ENCODE data around the gene DHRSX.
A peak's percentile ranks its signal among the peaks of the same experiment; 100 is the strongest.
"Not testable (repeated sequence)": the region's sequence is repeated elsewhere in the genome, so short reads cannot be mapped to it uniquely, and the experiment has no call there.

DHRSX gene

GRCh38 chrX:2519638-2520037, 18.9 kb upstream of the DHRSX start:
- DNase-seq (ENCODE audit: low read depth in 2 of 2): not testable (repeated sequence)

GRCh38 chrX:2517055-2517454, 16.3 kb upstream of the DHRSX start:
- no peak for DNase-seq (ENCODE audit: low read depth in 2 of 2)

- no peak for DNase-seq (ENCODE audit: low read depth in 2 of 2)
These were observed 15.8 kb upstream of the DHRSX start for GRCh38 chrX:2516623-2517022.

GRCh38 chrX:2514131-2514530, 13.4 kb upstream of the DHRSX start:
- DNase-seq (ENCODE audit: low read depth in 2 of 2): no peak

- no peak for DNase-seq (ENCODE audit: low read depth in 2 of 2)
These were observed 12.4 kb upstream of the DHRSX start for GRCh38 chrX:2513121-2513664.

GRCh38 chrX:2512501-2512900, 11.7 kb upstream of the DHRSX start:
- no peak for DNase-seq (ENCODE audit: low read depth in 2 of 2)

GRCh38 chrX:2511326-2511725, 10.6 kb upstream of the DHRSX start:
- no peak for DNase-seq (ENCODE audit: low read depth in 2 of 2)

GRCh38 chrX:2508648-2509335, 8.0 kb upstream of the DHRSX start:
- DNase-seq (ENCODE audit: low read depth in 2 of 2): no peak

GRCh38 chrX:2507904-2508627, 7.3 kb upstream of the DHRSX start:
- DNase-seq (ENCODE audit: low read depth in 2 of 2): no peak

GRCh38 chrX:2507196-2507595, 6.4 kb upstream of the DHRSX start:
- DNase-seq (ENCODE audit: low read depth in 2 of 2): no peak

GRCh38 chrX:2505341-2505740, 4.6 kb upstream of the DHRSX start:
- not testable (repeated sequence) for DNase-seq (ENCODE audit: low read depth in 2 of 2)

- no peak for DNase-seq (ENCODE audit: low read depth in 2 of 2)
These were observed 4.0 kb upstream of the DHRSX start for GRCh38 chrX:2504706-2505332.

GRCh38 chrX:2503591-2504500, 3.1 kb upstream of the DHRSX start:
- no peak for DNase-seq (ENCODE audit: low read depth in 2 of 2)

GRCh38 chrX:2502668-2503519, 2.1 kb upstream of the DHRSX start:
- DNase-seq (ENCODE audit: low read depth in 2 of 2): no peak

GRCh38 chrX:2502120-2502667, 1.4 kb upstream of the DHRSX start:
- DNase-seq (ENCODE audit: low read depth in 2 of 2): no peak

- DNase-seq (ENCODE audit: low read depth in 2 of 2): no peak
These were observed 855 bp upstream of the DHRSX start for GRCh38 chrX:2501559-2502102.

- DNase-seq (ENCODE audit: low read depth in 2 of 2): peak in 1 of 2 donors; percentile 3
These were observed 529 bp downstream of the DHRSX start for GRCh38 chrX:2500091-2500802.

GRCh38 chrX:2499507-2499906, 1.3 kb downstream of the DHRSX start:
- no peak for DNase-seq (ENCODE audit: low read depth in 2 of 2)

- DNase-seq (ENCODE audit: low read depth in 2 of 2): no peak
These were observed 1.9 kb downstream of the DHRSX start for GRCh38 chrX:2498781-2499302.
